Loucy (cell line): ENCODE measurements around the gene INPP4B.

Experiments used
- H2AFZ ChIP-seq: fragments of 200-600 bp; sonication (generic); 2 replicates; pipeline ENCODE4 v1.6.0; 2016; ENCODE audit warnings: antibody characterized with exemption, mild to moderate bottlenecking, low read length, moderate library complexity
- H3F3A ChIP-seq: fragments of 200-600 bp; 2 replicates; pipeline ENCODE4 v1.6.0; 2016; ENCODE audit warnings: antibody characterized with exemption, low read depth, mild to moderate bottlenecking
- H3K27me3 ChIP-seq: fragments of 200-600 bp; sonication (generic); 2 replicates; pipeline ENCODE4 v1.6.1; 2014; ENCODE audit warnings: low read length, mild to moderate bottlenecking; ENCODE audit not compliant: insufficient read depth, poor library complexity, severe bottlenecking
- H3K36me3 ChIP-seq: fragments of 200-600 bp; sonication (generic); 2 replicates; pipeline ENCODE4 v1.6.1; 2016; ENCODE audit warnings: low read length; ENCODE audit not compliant: insufficient read depth
- H3K4me1 ChIP-seq: fragments of 200-600 bp; sonication (generic); 2 replicates; pipeline ENCODE4 v1.5.1; 2014; ENCODE audit warnings: low read length, mild to moderate bottlenecking; ENCODE audit not compliant: insufficient read depth, poor library complexity, severe bottlenecking
- H3K4me2 ChIP-seq: fragments of 200-600 bp; sonication (generic); 2 replicates; pipeline ENCODE4 v1.6.0; 2014; ENCODE audit warnings: antibody characterized with exemption, low read length, low read depth, mild to moderate bottlenecking; ENCODE audit not compliant: poor library complexity, severe bottlenecking
- H3K4me3 ChIP-seq: fragments of 200-600 bp; sonication (generic); 2 replicates; pipeline ENCODE4 v1.5.1; 2014; ENCODE audit warnings: low read length, mild to moderate bottlenecking, mixed read lengths; ENCODE audit not compliant: poor library complexity, severe bottlenecking
- H3K79me2 ChIP-seq: fragments of 200-600 bp; sonication (generic); 2 replicates; pipeline ENCODE4 v1.6.1; 2014; ENCODE audit warnings: low read length; ENCODE audit not compliant: insufficient read depth
- H3K9ac ChIP-seq: fragments of 200-600 bp; sonication (generic); 2 replicates; pipeline ENCODE4 v1.6.0; 2014; ENCODE audit warnings: mild to moderate bottlenecking, low read depth, low read length, moderate library complexity; ENCODE audit not compliant: poor library complexity, severe bottlenecking
- H3K9me2 ChIP-seq: fragments of 200-600 bp; sonication (generic); replicated peaks from 2 replicates; pipeline ENCODE4 v1.6.1; 2016; ENCODE audit warnings: low read depth, low read length, mixed read lengths
- H3K9me3 ChIP-seq: fragments of 200-600 bp; sonication (generic); 2 replicates; pipeline ENCODE4 v1.6.1; 2014; ENCODE audit warnings: mild to moderate bottlenecking, antibody characterized with exemption, low read length, low read depth; ENCODE audit not compliant: insufficient read depth
- H4K20me1 ChIP-seq: fragments of 200-600 bp; sonication (generic); 2 replicates; pipeline ENCODE4 v1.6.0; 2014; ENCODE audit warnings: antibody characterized with exemption, low read length, mild to moderate bottlenecking; ENCODE audit not compliant: insufficient read depth, poor library complexity, severe bottlenecking
- CTCF ChIP-seq: fragments of 200-600 bp; sonication (generic); conservative IDR thresholded peaks from 2 replicates; pipeline ENCODE4 v1.5.1; 2014; ENCODE audit warnings: mild to moderate bottlenecking, antibody characterized with exemption, low read length
- EZH2phosphoT487 ChIP-seq: fragments of 200-600 bp; IDR thresholded peaks from 2 replicates; pipeline ENCODE4 v1.6.1; 2018; ENCODE audit warnings: antibody characterized with exemption, mild to moderate bottlenecking, moderate library complexity, borderline replicate concordance

The INPP4B gene

DNA sequence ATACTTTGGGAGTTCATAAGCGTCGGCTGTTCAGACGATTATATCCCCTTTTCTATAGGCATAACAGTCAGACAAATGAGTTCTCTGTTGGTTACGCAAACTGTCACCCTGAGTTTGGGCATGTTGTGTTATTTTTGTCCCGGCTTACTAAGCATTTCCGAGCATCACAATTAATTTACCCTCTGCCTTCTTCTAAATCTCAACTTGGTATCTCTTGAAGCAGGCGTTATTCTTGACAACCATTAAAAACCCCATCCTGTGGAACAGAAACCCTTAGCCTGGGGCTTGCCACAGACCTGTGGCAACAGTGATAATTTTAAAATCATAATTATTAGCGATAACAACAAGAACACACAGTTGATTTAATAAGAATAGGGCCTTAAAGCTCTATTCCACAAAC lies 558.7 kb downstream of the INPP4B start:
- Histone ChIP-seq H3F3A (no peaks in the 10 kb centered on the region), H3K27me3 (no peaks in the 10 kb centered on the region), H3K36me3 (peaks cover 3% of the 10 kb centered on the region; the same call in 1 of the 2 replicates), H4K20me1 (no peaks in the 10 kb centered on the region), H3K4me3 (no peak overlapping the region), H2AFZ (no peak overlapping the region), H3K9me2 (no peaks in the 10 kb centered on the region), H3K79me2 (no peaks in the 10 kb centered on the region), H3K9me3 (no peaks in the 10 kb centered on the region; the same call in 1 of the 2 replicates), H3K9ac (no peak overlapping the region), H3K4me2 (no peak overlapping the region), H3K4me1 (peaks cover 7% of the 10 kb centered on the region)
- TF ChIP-seq CTCF: no peak
- TF ChIP-seq EZH2phosphoT487: no peak

DNA sequence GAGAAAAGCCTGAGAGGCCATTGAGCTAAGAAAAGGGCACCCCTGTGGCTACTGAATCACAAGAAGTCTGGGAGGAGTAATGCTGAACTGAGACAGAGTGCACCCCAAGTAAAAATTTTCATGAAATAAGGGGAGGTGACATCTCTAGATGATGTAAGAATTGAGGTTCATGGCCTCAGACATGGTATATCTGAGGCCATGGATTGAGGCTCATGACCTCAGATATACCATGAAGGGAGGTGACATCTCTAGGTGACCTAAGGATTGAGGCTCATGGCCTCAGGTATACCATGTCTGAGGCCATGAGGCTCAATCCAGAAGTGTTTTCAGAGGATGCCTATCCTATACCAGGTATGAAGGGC lies 560.9 kb downstream of the INPP4B start:
- Histone ChIP-seq H3K9me3 (no peaks in the 10 kb centered on the region; the same call in 1 of the 2 replicates), H3K36me3 (no peaks in the 10 kb centered on the region; the same call in 1 of the 2 replicates), H3K27me3 (no peaks in the 10 kb centered on the region), H4K20me1 (no peaks in the 10 kb centered on the region), H3F3A (no peaks in the 10 kb centered on the region), H3K4me3 (no peak overlapping the region), H3K9me2 (no peaks in the 10 kb centered on the region), H2AFZ (no peak overlapping the region), H3K79me2 (no peaks in the 10 kb centered on the region), H3K9ac (no peak overlapping the region), H3K4me1 (peaks cover 3% of the 10 kb centered on the region), H3K4me2 (no peak overlapping the region)
- TF ChIP-seq EZH2phosphoT487 (no peak), CTCF (no peak)

GRCh38 chr4:142284402-142285221 lies 561.5 kb downstream of the INPP4B start:
- H3K4me2 ChIP-seq: no peak overlapping the region

More at GRCh38 chr4:142284402-142285221, 561.5 kb downstream of the INPP4B start:
- Histone ChIP-seq H3K4me3 (no peak overlapping the region), H4K20me1 (no peaks in the 10 kb centered on the region), H3K79me2 (no peaks in the 10 kb centered on the region), H3K9ac (no peak overlapping the region), H3F3A (no peaks in the 10 kb centered on the region), H3K9me2 (no peaks in the 10 kb centered on the region), H2AFZ (no peak overlapping the region), H3K4me1 (peaks cover 3% of the 10 kb centered on the region), H3K36me3 (no peaks in the 10 kb centered on the region; the same call in 1 of the 2 replicates), H3K27me3 (no peaks in the 10 kb centered on the region), H3K9me3 (no peaks in the 10 kb centered on the region; the same call in 1 of the 2 replicates)
- no peak for TF ChIP-seq CTCF
- no peak for TF ChIP-seq EZH2phosphoT487
